Activated CD8-positive, alpha-beta T cell treated with anti-CD3 and anti-CD28 coated beads for 36 hours (primary cell): ENCODE measurements around the gene PRXL2B. TPM values are rescaled to one million over a fixed set of nuclear protein-coding genes. Genes with fewer than 3 reads are reported as not detected.
A peak's percentile ranks its signal among the peaks of the same experiment; 100 is the strongest.

ENCODE experiments used
- ATAC-seq: fragments of 200-7000 bp; cut with Tn5 transposase; one replicate; pipeline ENCODE4 v1.10.0; 2021; ENCODE audit warnings: mild to moderate bottlenecking, moderate library complexity
- CTCF ChIA-PET: fragments of 350-600 bp; sonication (Branson Sonifier 250); formaldehyde crosslinking; loops from one replicate; lab custom pipeline; 2021; ENCODE audit warnings: antibody characterized with exemption; lab: Charles Lee
- POLR2A ChIA-PET: fragments of 350-600 bp; sonication (Branson Sonifier 250); formaldehyde crosslinking; loops from one replicate; lab custom pipeline; 2021; ENCODE audit warnings: antibody characterized with exemption; lab: Charles Lee
- DNase-seq: peaks from one replicate; pipeline ENCODE4 v3.0.0-alpha.2; 2020
- H3K27ac Mint-ChIP-seq: one replicate; pipeline ENCODE4 v1.8.0; 2021; ENCODE audit warnings: mild to moderate bottlenecking, mixed read lengths
- H3K27me3 Mint-ChIP-seq: one replicate; pipeline ENCODE4 v1.8.0; 2021; ENCODE audit warnings: mixed read lengths
- H3K36me3 Mint-ChIP-seq: one replicate; pipeline ENCODE4 v1.8.0; 2021; ENCODE audit warnings: low read depth, mixed read lengths
- H3K4me1 Mint-ChIP-seq: one replicate; pipeline ENCODE4 v1.8.0; 2021; ENCODE audit warnings: low read depth, mixed read lengths
- H3K4me3 Mint-ChIP-seq: one replicate; pipeline ENCODE4 v1.8.0; 2021; ENCODE audit warnings: mild to moderate bottlenecking, moderate library complexity, mixed read lengths
- H3K9me3 Mint-ChIP-seq: one replicate; pipeline ENCODE4 v1.8.0; 2021; ENCODE audit warnings: mixed read lengths
- intact Hi-C: fragments of 100-400 bp; cut with micrococcal nuclease; formaldehyde crosslinking; loops from one replicate; pipeline ENCODE4 v1.10.0; 2022
- total RNA-seq, 2 experiments: library from RNA; stranded (reverse); gene quantifications; one replicate each; pipeline ENCODE4 v1.2.3, GENCODE V29; 2021
- TF ChIP-seq, protein P1 (sequence below): fragments of 200-600 bp; IDR thresholded peaks from one replicate; pipeline ENCODE4 v1.8.0; 2022; ENCODE audit warnings: antibody characterized with exemption, mild to moderate bottlenecking

Gene PRXL2B
- total RNA-seq, 2 experiments from 2014 or later: 39.1 to 43.6 TPM

DNA sequence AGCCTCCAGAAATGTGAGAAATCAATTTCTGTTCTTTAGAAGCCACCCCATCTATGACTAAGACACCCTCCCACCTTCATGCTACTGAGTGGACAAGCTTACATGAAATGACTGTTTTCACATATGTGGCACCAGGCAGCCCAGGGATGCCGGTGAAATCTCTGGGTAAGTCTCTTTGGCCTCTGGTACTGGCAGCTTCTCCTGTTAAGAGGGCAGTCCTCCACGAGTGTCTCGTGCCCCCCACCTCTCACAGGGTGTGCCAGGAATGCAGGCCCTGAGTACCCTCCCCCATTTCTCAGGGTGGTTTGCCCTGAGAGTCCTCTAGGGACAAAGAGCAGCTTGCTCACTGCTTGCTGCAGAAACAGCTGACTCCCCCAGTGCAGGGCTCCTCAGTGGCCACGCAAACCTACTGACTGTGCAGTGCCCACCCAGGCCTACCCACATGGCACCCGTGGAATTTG, 3.2 kb upstream of the PRXL2B start:
- peak; percentile 66 for DNase-seq
- intact Hi-C loops: loop anchor here (10.0 kb wide), 1 partner anchor 61 kb away; no protein-coding TSS in a partner anchor
- CTCF ChIA-PET: interaction anchor here (2.2 to 3.3 kb wide), 4 partner anchors 22 to 167 kb away, joined by 10 to 28 read pairs (median 11); partner anchors contain the start of gene TNFRSF14

DNA sequence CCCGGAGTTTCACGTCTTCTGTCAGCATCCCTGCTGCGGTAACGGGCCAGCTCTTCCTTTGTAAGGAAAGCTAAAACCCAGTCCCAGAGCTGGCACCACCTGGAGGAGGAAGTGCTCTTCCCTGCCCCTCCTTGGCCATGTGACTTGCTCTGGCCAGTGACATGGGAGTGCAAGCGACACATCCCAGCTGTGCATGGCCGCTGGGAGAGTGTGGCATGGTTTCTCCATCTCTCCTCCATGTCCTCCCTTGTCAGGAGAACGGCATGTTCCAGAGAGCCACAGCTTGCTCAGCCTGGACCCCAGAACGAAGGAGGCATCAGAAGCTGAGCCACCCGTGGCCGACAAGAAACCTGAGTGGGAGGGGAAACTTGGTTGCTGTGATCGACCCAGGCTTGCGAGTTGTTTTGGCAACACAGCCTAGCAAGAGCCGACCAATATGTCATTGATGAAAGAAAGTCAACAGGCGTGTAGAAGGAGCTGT, 2.7 kb upstream of the PRXL2B start:
- DNase-seq: peak; percentile 59
- intact Hi-C loops: loop anchor here (10.0 kb wide), 1 partner anchor 61 kb away; no protein-coding TSS in a partner anchor
- ChIA-PET CTCF (interaction anchor here (1.0 to 3.3 kb wide), 7 partner anchors 22 to 169 kb away, joined by 4 to 28 read pairs (median 10); partner anchors contain the start of gene TNFRSF14), POLR2A (interaction anchor here (0.6 to 6.2 kb wide), 10 partner anchors 10 to 168 kb away, joined by 3 to 100 read pairs (median 10); partner anchors contain the start of genes PANK4 and TNFRSF14)
- Mint-ChIP-seq H3K4me1 (peaks cover 56% of the 10 kb centered on the region), H3K9me3 (peaks cover 3% of the 10 kb centered on the region), H3K27ac (peak overlapping the region; percentile 92), H3K36me3 (peaks cover 28% of the 10 kb centered on the region), H3K4me3 (peak overlapping the region; percentile 83), H3K27me3 (no peaks in the 10 kb centered on the region)
- TF ChIP-seq, protein P1, sequence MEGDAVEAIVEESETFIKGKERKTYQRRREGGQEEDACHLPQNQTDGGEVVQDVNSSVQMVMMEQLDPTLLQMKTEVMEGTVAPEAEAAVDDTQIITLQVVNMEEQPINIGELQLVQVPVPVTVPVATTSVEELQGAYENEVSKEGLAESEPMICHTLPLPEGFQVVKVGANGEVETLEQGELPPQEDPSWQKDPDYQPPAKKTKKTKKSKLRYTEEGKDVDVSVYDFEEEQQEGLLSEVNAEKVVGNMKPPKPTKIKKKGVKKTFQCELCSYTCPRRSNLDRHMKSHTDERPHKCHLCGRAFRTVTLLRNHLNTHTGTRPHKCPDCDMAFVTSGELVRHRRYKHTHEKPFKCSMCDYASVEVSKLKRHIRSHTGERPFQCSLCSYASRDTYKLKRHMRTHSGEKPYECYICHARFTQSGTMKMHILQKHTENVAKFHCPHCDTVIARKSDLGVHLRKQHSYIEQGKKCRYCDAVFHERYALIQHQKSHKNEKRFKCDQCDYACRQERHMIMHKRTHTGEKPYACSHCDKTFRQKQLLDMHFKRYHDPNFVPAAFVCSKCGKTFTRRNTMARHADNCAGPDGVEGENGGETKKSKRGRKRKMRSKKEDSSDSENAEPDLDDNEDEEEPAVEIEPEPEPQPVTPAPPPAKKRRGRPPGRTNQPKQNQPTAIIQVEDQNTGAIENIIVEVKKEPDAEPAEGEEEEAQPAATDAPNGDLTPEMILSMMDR: no peak
- ATAC-seq: no peak

More for the DNA sequence above, 3.2 kb upstream of the PRXL2B start:
- TF ChIP-seq, protein P1: no peak
- Mint-ChIP-seq H3K27ac (peak overlapping the region; percentile 92), H3K4me1 (peaks cover 62% of the 10 kb centered on the region), H3K4me3 (peak overlapping the region; percentile 83), H3K36me3 (peaks cover 29% of the 10 kb centered on the region), H3K27me3 (no peaks in the 10 kb centered on the region), H3K9me3 (peaks cover 3% of the 10 kb centered on the region)
- POLR2A ChIA-PET: interaction anchor here (0.9 to 6.2 kb wide), 6 partner anchors 13 to 64 kb away, joined by 3 to 100 read pairs (median 25); partner anchors contain the start of genes PANK4 and TNFRSF14
- ATAC-seq: no peak

GRCh38 chr1:2584686-2585317, 1.8 kb upstream of the PRXL2B start:
- Mint-ChIP-seq H3K27ac (peak overlapping the region; percentile 92), H3K4me1 (peaks cover 49% of the 10 kb centered on the region), H3K9me3 (peaks cover 3% of the 10 kb centered on the region), H3K4me3 (peak overlapping the region; percentile 83), H3K27me3 (no peaks in the 10 kb centered on the region), H3K36me3 (peaks cover 27% of the 10 kb centered on the region)
- CTCF ChIA-PET: interaction anchor here (1.0 to 3.3 kb wide), 6 partner anchors 21 to 170 kb away, joined by 3 to 28 read pairs (median 8); partner anchors contain the start of gene TNFRSF14
- peak; percentile 41 for DNase-seq
- intact Hi-C loops: loop anchor here (5.0 to 10.0 kb wide), 2 partner anchors 38 to 60 kb away; no protein-coding TSS in a partner anchor
- ATAC-seq: no peak
- TF ChIP-seq, protein P1: no peak
- POLR2A ChIA-PET: interaction anchor here (0.6 to 6.2 kb wide), 16 partner anchors 8 to 169 kb away, joined by 3 to 100 read pairs (median 6); partner anchors contain the start of genes PANK4 and TNFRSF14

DNA sequence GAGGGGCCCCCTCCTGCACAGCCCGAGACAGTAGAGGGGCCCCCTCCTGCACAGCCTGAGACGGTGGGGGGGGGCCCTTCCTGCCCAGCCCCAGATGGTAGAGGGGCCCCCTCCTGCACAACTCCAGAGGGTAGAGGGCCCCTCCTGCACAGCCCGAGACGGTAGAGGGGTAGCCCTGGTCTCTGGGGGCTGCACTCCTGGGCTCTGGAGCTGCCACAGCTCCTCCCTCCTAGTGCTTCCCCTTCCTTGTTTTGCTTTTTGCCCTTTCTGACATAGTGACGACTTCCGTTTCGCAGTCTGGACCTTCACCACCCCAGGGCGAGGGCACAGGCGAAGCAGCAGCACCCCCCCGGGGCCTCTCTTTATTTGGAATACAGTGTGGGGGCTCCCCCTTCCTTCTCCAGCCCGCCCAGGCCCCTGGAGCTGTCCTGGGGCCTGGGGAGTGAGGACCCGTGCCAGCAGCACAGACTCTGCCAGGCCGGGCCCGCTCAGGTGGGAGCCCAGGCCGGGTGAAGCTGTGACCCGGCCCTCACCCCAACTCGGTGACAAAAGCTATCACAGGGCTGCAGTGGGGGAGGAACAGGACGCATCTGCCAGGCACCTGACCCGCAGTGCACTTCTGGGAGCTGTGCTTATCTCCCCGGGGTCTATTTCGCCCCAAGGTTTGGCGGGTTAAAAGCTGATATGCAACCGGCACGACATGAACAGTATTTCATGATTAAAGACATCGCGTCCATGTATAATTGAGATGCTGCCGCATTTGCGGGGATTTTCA, 1.1 kb upstream of the PRXL2B start:
- DNase-seq: peak; percentile 87
- H3K27me3 Mint-ChIP-seq: no peaks in the 10 kb centered on the region
- ChIA-PET CTCF (interaction anchor here (1.6 to 3.3 kb wide), 5 partner anchors 22 to 171 kb away, joined by 3 to 28 read pairs (median 9); partner anchors contain the start of gene TNFRSF14), POLR2A (interaction anchor here (0.7 to 6.2 kb wide), 16 partner anchors 7 to 170 kb away, joined by 3 to 100 read pairs (median 6); partner anchors contain the start of gene TNFRSF14)
- TF ChIP-seq, protein P1: no peak
- ATAC-seq: peak; percentile 58
- intact Hi-C loops: loop anchor here (5.0 to 10.0 kb wide), 2 partner anchors 38 to 59 kb away; no protein-coding TSS in a partner anchor
- peak overlapping the region; percentile 83 for H3K4me3 Mint-ChIP-seq
- H3K4me1 Mint-ChIP-seq: peaks cover 45% of the 10 kb centered on the region
- peaks cover 27% of the 10 kb centered on the region for H3K36me3 Mint-ChIP-seq
- peaks cover 3% of the 10 kb centered on the region for H3K9me3 Mint-ChIP-seq
- H3K27ac Mint-ChIP-seq: peak overlapping the region; percentile 92
